C1 segment of cervical spinal cord (tissue), 14 donors: ENCODE data around the gene SLC8B1.
A peak's percentile ranks its signal among the peaks of the same experiment; 100 is the strongest.

Experiments used
- DNase-seq, 14 donors: peaks; one replicate each; lab custom pipeline; 2025; lab: John Stamatoyannopoulos, UW

The SLC8B1 gene

DNA sequence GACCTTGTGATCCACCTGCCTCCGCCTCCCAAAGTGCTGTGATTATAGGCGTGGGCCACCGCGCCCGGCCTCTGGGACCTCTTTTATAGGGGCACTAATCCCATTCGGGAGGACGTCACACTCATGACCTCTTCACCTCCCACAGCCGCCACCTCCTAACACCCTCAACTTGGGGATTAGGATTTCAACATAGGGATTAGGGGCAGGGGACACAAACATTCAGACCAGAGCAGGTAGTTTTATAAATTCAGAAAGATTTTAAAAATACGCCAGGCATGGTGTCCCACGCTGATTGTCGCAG is 64.2 kb downstream of the SLC8B1 start:
- no peak for DNase-seq

DNA sequence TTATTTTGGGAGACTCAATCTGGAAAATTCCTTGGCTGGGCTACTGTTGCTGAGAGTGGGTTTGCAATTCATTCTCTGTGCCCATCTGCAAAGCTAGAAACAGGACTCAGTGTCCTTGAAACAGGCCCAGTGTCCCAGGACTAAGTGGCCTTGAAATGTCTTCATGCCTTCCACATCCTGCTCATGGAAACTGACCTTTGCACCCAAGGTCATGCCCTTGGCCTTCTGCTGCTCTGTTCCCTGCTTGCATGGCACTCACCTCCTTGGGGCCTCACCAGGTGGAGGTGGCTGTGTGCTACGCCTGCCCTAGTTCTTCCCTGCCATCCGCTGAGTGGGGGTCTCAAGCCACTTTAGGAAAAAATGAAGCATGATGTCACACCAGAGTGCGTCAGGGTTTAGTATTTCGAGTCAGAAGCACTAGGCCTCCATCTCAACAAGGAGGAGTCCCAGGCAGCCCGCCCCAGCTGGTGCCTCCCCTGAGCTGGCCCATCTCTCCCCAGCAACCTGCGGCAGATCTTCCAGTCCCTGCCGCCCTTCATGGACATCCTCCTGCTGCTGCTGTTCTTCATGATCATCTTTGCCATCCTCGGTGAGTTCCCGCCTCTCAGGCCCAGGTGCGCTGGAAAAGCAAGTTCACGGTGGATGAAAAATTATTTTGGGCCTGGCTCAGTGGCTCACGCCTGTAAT is 65.5 kb downstream of the SLC8B1 start:
- no peak for DNase-seq

DNA sequence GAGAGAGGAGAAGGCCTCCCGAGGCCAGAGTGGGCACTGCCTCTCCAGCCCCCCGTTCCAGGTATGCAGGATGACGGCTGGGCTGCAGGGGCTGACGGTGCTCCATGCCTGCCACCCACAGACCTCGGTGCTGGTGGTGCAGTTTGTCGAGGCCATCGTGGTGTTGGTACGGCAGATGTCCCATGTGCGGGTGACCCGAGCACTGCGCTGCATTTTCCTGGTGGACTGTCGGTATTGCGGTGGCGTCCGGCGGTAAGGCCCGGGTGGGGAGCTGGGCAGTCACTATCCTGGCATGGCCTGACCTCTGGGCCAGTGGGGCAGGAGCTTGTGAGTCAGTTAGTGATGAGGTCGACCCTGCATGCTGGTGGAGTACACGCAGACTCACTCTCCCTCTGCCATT is 66.3 kb downstream of the SLC8B1 start:
- no peak for DNase-seq

DNA sequence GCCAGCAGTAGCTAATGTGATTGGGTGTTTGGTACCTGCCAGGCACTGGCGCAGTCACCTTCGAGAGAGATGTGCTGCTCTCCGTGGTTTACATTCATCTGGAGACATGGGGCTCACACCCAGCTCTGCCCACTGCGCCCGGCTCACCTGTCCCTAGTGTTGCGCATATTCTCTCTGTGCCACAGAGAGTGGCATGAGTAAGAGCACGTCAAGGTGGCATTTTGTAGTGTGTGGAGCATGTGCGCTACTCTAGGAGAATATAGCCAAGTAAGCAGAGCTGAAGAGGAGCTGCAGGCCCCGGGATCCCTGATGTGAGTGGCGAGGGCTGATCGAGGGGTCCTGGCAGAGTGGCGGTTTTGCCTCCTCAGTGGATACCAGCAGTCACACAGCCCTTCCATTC is 66.8 kb downstream of the SLC8B1 start:
- DNase-seq, result no peak

DNA sequence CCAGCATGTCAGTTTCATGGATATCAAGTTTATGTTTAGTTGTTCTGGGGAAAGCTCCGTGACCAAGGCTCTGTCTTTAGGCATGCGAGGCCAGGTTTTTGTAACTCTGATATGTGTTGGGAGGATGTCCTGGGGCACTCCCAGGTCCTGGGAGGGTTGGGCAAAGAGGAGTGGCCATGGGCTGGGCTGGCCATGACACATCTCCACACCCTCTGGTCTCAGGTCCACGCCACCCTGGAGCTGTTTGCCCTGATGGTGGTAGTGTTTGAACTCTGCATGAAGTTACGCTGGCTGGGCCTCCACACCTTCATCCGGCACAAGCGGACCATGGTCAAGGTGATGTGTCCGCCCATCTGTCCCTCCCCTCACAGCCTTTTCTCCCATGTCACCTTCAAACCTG is 67.3 kb downstream of the SLC8B1 start:
- DNase-seq, result no peak

DNA sequence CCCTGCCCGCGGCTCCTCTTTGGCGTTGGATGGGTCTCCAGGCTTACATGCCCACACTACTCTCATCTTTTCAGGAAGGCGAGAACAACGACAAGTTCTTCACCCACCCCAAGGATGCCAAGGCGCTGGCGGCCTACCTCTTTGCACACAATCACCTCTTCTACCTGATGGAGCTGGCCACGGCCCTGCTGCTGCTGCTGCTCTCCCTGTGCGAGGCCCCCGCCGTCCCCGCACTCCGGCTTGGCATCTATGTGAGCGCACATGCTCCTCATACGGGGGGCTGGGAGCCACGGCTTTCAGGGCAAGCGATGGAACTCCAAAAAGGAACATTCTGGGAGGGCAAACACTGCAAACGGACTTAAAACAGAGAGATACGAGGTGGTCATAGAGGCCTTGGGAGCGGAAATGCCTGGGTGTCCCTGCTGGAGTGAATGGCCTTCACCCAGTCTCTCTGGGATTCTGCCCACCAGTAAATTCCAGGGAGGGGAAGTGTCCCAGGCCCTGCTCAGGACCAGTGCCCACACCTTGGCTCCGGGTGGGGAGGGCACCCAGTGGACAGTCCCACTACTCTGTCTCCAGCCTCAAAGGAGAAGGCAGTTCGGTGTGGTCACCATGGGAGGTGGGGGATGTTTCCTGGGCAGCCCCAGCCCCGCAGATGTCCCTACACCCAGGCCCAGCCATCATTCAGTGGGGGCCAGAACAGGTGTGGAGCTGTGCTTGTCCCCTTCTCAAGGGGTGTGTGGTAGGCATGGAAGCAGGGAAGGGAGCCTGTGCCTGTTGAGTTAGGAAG is 68.6 kb downstream of the SLC8B1 start:
- no peak for DNase-seq

DNA sequence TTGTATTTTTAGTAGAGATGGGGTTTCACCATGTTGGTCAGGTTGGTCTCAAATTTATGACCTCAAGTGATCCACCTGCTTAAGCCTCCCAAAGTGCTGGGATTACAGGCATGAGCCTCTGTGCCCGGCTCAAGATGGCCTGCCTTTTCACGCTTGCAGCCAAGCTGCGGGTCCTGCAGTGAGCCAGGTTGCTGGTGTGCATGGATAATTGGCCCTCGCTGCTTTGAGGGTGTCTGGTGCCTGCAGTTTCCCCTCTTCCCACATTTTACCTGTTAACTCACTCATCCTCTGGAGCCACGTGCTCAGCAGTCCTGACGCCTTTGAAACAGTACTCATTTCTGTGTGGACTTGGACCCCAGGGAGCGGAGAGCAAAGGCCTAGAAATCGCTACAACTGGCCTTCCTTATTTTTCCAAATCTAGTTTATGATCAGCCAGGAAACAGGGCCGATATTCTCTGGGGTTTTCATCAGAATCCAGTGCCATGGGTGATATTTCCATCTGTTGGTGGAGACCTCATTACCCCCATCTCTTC is 71.4 kb downstream of the SLC8B1 start:
- DNase-seq, result peak in 1 of 14 donors; percentile 12

DNA sequence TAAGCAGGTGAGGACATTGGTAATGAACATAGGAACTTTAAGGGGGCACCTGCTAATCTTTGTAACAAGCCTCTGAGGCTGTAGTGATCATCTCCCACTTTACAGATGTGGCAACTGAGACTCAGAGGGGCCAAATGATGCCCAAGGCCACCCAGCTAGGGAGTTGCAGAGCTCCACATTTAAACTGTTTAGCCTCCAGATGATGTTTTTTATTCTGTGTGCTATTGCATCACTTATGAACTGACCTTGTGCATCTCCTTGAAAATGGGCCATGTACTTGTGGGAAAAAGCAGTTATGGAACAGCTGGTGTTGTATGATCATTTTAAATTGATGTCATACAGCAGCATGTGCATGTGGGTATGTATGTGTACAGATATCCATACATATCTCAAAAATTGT is 72.2 kb downstream of the SLC8B1 start:
- no peak for DNase-seq

DNA sequence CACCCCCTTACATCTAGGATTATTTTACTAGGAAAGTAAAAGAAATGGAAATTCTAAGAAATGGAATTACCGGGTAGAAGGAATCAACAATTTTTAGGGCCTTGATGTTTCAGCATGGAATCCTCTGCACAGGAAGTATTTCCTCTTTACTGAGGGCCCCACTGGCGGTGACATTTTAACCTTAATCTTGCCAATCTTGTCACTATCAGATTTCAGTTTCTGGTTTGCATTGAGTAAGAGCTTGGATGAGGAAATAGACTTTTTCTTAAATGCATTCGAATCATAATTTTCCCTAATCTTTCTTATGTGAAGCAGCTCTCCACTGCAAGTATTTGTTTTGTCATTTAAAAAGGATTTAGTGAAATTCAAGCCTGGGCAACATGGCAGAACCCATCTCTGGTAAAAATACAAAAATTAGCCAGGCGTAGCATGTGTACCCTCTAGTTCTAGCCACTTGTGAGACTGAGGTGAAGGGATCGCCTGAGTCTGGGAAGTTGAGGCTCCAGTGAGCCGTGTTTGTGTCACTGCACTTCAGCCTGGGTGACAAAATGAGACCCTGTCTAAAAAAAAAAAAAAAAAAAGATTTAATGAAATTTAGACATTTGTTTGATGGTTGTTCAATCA is 73.0 kb downstream of the SLC8B1 start:
- no peak for DNase-seq

DNA sequence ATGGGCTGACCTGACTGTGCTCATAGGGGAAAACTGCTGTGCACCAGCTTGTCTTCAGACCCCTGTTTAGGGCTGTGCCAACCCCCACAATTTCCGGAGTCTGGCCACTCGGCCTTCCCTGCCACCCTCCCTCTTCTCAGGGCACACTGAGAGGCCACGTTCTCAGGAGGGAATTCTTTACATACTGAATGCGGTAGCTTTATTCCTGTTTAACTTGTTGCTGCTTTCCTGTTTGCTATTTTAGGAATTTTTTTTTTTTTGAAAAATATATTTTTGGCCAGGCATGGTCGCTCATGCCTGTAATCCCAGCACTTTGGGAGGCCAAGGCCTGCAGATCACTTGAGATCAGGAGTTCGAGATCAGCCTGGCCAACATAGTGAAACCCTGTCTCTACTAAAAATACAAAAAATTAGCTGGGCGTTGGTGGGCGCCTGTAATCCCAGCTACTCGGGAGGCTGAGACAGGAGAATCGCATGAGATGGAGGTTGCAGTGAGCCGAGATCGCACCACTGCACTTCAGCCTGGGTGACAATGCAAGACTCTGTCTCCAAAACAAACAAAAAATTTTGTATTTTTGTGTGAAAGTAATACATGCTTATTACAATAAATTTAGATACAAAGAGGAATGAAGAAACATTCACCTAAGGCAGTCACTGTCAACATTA is 74.1 kb downstream of the SLC8B1 start:
- no peak for DNase-seq

DNA sequence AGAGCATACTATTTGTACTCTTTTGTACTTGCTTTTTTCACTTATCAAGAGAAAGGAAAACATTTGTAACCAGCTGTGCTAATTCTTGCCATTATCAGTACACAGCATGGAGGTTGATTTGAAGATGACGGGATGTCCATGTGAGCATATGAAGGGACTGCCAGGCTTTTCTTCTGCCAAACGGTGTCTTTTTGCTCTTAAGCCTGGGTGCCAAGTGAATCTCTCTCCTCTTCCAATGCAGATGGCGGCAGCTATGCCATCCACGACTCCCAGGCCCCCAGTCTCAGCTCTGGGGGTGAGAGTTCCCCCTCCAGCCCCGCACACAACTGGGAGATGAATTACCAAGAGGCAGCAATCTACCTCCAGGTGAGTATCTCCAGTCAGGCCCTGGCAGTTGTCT is 74.8 kb downstream of the SLC8B1 start:
- peak in 3 of 14 donors; percentile 11 to 57 (median 23) for DNase-seq

DNA sequence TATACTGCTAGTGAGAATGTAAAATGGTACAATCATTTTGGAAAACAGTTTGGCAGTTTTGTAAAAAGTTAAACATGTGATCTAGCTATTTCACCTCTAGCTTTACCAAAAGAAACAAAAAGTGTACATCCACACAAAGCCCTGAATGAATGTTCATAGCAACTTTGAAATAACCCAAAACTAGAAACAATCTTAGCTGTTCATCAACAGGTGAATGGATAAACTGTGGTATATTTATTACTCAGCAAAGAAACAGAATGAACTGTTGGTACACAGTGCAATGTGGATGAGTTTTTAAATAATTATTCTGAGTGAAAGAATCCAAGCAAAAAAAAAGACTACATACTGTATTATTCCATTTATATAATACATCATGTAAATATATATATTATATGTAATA is 77.3 kb downstream of the SLC8B1 start:
- DNase-seq, result no peak

DNA sequence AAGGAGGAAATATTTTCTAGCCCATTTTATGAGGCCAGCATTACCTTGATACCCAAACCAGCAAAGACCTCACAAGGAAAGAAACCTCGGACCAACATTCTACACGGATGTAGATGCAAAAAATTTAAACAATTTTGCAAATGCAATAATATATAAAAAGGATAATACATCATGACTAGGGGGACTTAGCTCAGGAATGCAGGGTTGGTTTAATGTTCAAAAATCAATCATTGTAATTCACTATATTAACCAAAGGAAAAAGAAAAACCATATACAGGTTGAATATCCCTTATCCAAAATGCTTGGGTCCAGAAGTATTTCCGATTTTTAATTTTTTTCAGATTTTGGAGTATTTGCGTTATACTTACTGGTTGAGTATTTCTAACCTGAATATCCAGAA is 80.6 kb downstream of the SLC8B1 start:
- DNase-seq, result no peak

DNA sequence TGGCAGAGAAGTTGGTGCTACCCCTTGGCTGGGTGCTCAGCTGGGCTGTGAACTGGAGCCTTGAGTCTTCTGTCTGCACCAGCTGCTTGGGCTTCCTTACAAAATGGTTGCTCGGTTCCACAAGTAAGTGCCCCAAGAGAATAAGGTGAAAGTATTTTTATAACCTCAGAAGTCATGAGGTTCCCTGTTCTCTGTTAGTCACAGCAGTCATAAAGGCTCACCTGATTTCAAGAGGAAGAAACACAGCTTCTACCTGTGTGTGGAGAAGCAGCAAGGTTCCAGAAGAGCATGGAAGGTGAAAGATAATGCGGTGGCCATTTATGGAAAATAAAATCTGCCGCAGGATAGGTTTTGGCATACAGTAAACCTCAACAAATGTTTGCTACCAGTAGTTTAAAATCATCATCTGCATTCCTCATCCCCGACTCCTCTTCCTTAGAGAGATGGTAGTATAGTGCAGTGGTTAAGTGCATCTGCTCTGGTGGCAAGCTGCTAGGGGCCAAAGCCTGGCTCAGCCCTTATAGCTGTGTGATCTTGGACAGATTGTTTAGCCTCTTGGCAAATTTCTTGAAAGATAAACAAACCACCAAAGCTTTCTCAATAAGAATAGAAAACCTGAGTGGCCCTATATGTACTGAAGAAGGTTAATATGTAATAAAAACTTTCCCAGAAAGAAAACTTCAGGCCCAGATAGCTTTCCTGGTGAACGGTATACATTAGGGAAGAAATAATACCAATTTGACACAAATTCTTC is 81.2 kb downstream of the SLC8B1 start:
- no peak for DNase-seq

DNA sequence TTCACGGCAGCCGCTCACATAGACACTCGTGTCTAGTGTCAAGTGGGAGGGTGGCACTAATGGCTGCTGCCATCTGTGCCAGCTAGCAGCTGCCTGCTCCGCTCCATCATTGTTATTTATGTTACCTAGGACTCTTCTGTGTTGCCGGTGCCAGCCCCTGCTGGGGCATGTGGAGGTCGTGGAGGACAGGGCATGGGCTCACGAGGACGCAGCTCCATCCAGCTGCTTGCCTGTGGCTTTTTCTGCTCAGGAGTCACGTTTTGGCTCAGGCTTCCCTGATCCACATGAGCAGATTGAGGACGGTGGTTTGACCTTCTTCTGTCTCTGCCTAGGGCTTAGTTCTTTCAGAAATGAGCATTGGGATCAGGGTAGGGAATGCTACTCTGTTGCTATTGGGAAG is 82.4 kb downstream of the SLC8B1 start:
- no peak for DNase-seq

DNA sequence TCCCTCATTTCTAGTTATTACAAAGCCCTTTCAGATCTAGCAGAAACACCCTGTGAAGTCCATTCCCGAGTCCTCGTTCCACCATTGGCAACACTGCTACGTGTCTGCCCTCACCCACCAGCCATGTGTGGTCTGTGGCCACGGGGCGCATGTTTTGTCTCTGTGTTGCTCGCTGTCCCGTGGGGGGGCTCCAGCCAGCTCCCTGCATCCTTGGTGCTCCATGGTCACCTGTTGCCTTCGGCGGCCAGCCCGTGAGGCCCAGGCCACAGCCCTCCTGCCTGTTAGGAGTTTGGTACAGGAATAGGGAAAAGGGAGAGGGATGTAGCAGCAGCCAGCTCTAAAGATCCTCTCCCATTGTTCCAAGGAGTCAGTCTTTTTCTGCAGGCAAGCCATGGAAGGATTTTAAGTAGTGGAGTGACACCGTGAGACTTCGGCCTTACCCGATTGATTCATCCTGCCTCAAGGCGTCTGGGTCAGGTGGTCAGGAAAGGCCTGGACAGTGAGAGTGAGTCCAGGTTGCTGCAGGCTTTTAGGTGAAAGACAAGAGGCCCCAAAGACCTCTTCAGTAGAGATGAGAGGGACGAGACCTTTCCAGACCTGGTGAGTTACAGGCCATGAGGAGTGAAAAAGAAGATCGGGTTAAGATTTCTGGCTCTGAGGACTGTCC is 83.4 kb downstream of the SLC8B1 start:
- no peak for DNase-seq

DNA sequence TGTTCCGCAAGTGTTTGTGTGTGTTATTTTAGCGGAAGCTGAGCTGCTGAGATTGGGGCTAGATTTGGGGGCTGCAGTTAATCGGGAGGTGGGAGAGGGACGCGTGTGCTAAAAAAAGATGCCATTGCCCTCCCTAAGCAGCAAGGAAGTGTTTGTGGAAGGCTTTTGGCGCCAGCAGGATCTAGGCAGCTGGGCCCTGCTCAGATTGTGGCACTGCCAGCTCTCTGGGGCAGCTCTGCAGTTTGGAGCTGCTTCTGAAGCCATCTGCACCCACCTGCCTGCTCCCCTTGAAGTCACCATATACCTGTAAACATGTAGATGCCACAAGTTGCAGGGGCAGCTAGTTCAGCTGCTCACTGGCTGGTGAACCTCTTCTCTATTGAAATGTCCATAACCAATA is 84.9 kb downstream of the SLC8B1 start:
- DNase-seq, result peak in 1 of 14 donors; percentile 67

DNA sequence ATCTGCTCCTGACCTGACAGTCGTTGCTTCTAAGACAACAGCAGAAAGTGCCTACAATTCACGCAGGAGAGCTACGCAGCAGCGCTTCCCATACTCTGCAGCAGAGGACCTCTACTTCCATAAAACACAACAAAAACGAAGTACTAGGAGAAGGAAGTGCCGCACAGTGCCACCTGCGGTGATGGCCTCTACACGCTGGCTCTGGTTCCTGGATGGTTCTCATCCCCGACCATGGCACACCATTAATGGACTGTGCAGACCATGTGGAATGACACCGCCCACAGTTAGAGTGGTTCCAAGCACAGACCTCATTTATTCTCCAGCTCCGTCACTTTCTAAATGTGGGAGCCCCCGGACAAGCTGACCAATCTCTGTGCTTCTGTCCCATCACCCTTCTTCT is 85.4 kb downstream of the SLC8B1 start:
- DNase-seq, result peak in 1 of 14 donors; percentile 63

DNA sequence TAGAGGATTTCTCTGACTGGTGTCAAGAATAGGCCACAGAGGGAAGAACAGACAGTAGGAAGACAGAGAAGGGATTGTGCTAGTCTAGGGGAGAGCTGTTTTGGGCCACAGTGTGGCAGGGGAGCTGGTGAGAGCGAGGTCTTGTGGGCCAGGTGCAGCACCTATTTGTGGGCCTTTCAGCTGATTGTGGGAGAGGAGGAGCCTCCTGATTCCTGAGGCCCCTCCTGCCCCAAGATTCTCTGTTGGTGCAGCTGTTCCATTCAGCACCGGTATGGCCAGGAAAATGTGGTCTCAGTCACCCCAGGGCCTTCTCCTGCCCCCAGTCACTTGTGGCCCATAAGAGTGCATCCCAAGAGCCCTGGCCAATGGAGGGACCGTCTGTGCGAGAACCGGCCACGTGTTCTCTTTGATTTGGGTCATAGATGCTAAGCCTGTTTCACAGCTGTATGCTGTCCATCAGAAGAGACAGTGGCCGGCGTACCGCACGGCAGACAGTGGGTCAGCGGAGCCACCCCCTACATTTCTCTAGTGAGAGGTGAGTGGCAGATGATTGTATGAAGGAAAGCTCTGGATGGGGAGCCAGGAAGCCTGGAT is 86.0 kb downstream of the SLC8B1 start:
- DNase-seq, result no peak
